ENCODE data around the gene UBE3C.

The UBE3C gene

GRCh38 chr7:157269341-157270059 is 130.8 kb downstream of the UBE3C start:
- no peak overlapping the region for H3K4me3 ChIP-seq (ENCODE audit: low read length)
- H4K20me1 ChIP-seq (ENCODE audit: insufficient read depth, low read length): no peaks in the 10 kb centered on the region
- no peaks in the 10 kb centered on the region for H3K27me3 ChIP-seq (ENCODE audit: low read depth, low read length)
- no peak overlapping the region for H3K27ac ChIP-seq (ENCODE audit: low read length)
- TF ChIP-seq CTCF (IDR thresholded peaks at IDR 0.05; ENCODE audit: low read depth, low read length) (no peak), EZH2phosphoT487 (IDR thresholded peaks at IDR 0.05; ENCODE audit: low read depth) (no peak)
- no peak overlapping the region for H3K9ac ChIP-seq (ENCODE audit: low read length)
- H3K9me3 ChIP-seq (ENCODE audit: insufficient read depth, low read length): no peaks in the 10 kb centered on the region
- H2AFZ ChIP-seq (ENCODE audit: low read depth, low read length): no peak overlapping the region
- peaks cover 43% of the 10 kb centered on the region for H3K36me3 ChIP-seq (replicated peaks; ENCODE audit: low read depth, low read length)
- H3K4me1 ChIP-seq (ENCODE audit: low read length): no peaks in the 10 kb centered on the region
- H3K79me2 ChIP-seq (ENCODE audit: low read length): no peaks in the 10 kb centered on the region
- no peak overlapping the region for H3K4me2 ChIP-seq (ENCODE audit: low read length)

GRCh38 chr7:157270060-157270444 is 131.3 kb downstream of the UBE3C start:
- Histone ChIP-seq H2AFZ (ENCODE audit: low read depth, low read length) (no peak overlapping the region), H3K9ac (ENCODE audit: low read length) (no peak overlapping the region), H3K4me1 (ENCODE audit: low read length) (no peaks in the 10 kb centered on the region), H3K27ac (ENCODE audit: low read length) (no peak overlapping the region), H3K36me3 (replicated peaks; ENCODE audit: low read depth, low read length) (peaks cover 40% of the 10 kb centered on the region), H3K9me3 (ENCODE audit: insufficient read depth, low read length) (no peaks in the 10 kb centered on the region), H3K4me2 (ENCODE audit: low read length) (no peak overlapping the region), H4K20me1 (ENCODE audit: insufficient read depth, low read length) (no peaks in the 10 kb centered on the region), H3K4me3 (ENCODE audit: low read length) (no peak overlapping the region), H3K79me2 (ENCODE audit: low read length) (no peaks in the 10 kb centered on the region), H3K27me3 (ENCODE audit: low read depth, low read length) (no peaks in the 10 kb centered on the region)
- TF ChIP-seq CTCF (IDR thresholded peaks at IDR 0.05; ENCODE audit: low read depth, low read length): no peak
- TF ChIP-seq EZH2phosphoT487 (IDR thresholded peaks at IDR 0.05; ENCODE audit: low read depth): no peak

- H3K36me3 ChIP-seq (replicated peaks; ENCODE audit: low read depth, low read length): peaks cover 34% of the 10 kb centered on the region
- no peaks in the 10 kb centered on the region for H3K27me3 ChIP-seq (ENCODE audit: low read depth, low read length)
- no peak overlapping the region for H2AFZ ChIP-seq (ENCODE audit: low read depth, low read length)
- no peak overlapping the region for H3K4me3 ChIP-seq (ENCODE audit: low read length)
- H3K9ac ChIP-seq (ENCODE audit: low read length): no peak overlapping the region
- H3K9me3 ChIP-seq (ENCODE audit: insufficient read depth, low read length): no peaks in the 10 kb centered on the region
- H3K4me1 ChIP-seq (ENCODE audit: low read length): no peaks in the 10 kb centered on the region
- no peak overlapping the region for H3K4me2 ChIP-seq (ENCODE audit: low read length)
- H4K20me1 ChIP-seq (ENCODE audit: insufficient read depth, low read length): no peaks in the 10 kb centered on the region
- TF ChIP-seq EZH2phosphoT487 (IDR thresholded peaks at IDR 0.05; ENCODE audit: low read depth) (no peak), CTCF (IDR thresholded peaks at IDR 0.05; ENCODE audit: low read depth, low read length) (no peak)
- H3K79me2 ChIP-seq (ENCODE audit: low read length): no peaks in the 10 kb centered on the region
- H3K27ac ChIP-seq (ENCODE audit: low read length): no peak overlapping the region
Measured at GRCh38 chr7:157271315-157271990, 132.7 kb downstream of the UBE3C start.

- Histone ChIP-seq H3K4me2 (ENCODE audit: low read length) (no peak overlapping the region), H3K27ac (ENCODE audit: low read length) (no peak overlapping the region)
- TF ChIP-seq EZH2phosphoT487 (IDR thresholded peaks at IDR 0.05; ENCODE audit: low read depth): no peak
- no peak for TF ChIP-seq CTCF (IDR thresholded peaks at IDR 0.05; ENCODE audit: low read depth, low read length)
Measured at GRCh38 chr7:157271991-157272324, 133.2 kb downstream of the UBE3C start.

More at GRCh38 chr7:157271991-157272324, 133.2 kb downstream of the UBE3C start:
- H3K79me2 ChIP-seq (ENCODE audit: low read length): no peaks in the 10 kb centered on the region
- H3K9ac ChIP-seq (ENCODE audit: low read length): no peak overlapping the region
- no peak overlapping the region for H3K4me3 ChIP-seq (ENCODE audit: low read length)
- H3K36me3 ChIP-seq (replicated peaks; ENCODE audit: low read depth, low read length): peaks cover 34% of the 10 kb centered on the region
- no peaks in the 10 kb centered on the region for H3K9me3 ChIP-seq (ENCODE audit: insufficient read depth, low read length)
- H3K4me1 ChIP-seq (ENCODE audit: low read length): no peaks in the 10 kb centered on the region
- no peaks in the 10 kb centered on the region for H4K20me1 ChIP-seq (ENCODE audit: insufficient read depth, low read length)
- no peaks in the 10 kb centered on the region for H3K27me3 ChIP-seq (ENCODE audit: low read depth, low read length)
- H2AFZ ChIP-seq (ENCODE audit: low read depth, low read length): no peak overlapping the region
